PC-9 (cell line): ENCODE results near the gene EIF4E1B. TPM values are rescaled to one million over a fixed set of nuclear protein-coding genes. Genes with fewer than 3 reads are reported as not detected.

Source experiments
- BruUV-seq: library from RNA; stranded (reverse); fragments of 400-500 nt; replicated peaks from 2 replicates; lab custom pipeline; 2021; lab: Mats Ljungman, UMichigan
- CTCF ChIA-PET: fragments of 300-600 bp; sonication (Branson Sonifier 250); formaldehyde crosslinking; loops from one replicate; lab custom pipeline; 2022; ENCODE audit warnings: antibody characterized with exemption; lab: Charles Lee
- POLR2A ChIA-PET: fragments of 300-600 bp; sonication (Branson Sonifier 250); formaldehyde crosslinking; loops from one replicate; lab custom pipeline; 2022; ENCODE audit warnings: antibody characterized with exemption; ENCODE audit not compliant: unreplicated experiment; lab: Charles Lee
- DNase-seq, 2 experiments: peaks; one replicate each; pipeline versions ENCODE4 v3.0.0 to v3.0.0-alpha.2; 2015 to 2022; ENCODE audit warnings: mixed read lengths in 1 of 2
- H2AFZ ChIP-seq: fragments of 200-600 bp; sonication (generic); 2 replicates; pipeline ENCODE4 v1.8.1; 2017; ENCODE audit warnings: antibody characterized with exemption
- H3F3A ChIP-seq: fragments of 200-600 bp; sonication (generic); 2 replicates; pipeline ENCODE4 v1.8.1; 2017; ENCODE audit warnings: antibody characterized with exemption, mild to moderate bottlenecking, low read depth; ENCODE audit not compliant: insufficient read depth
- H3K27ac ChIP-seq: fragments of 200-600 bp; sonication (generic); 2 replicates; pipeline ENCODE4 v1.6.1; 2016; ENCODE audit warnings: mixed run types
- H3K27me3 ChIP-seq: fragments of 200-600 bp; sonication (generic); 2 replicates; pipeline ENCODE4 v1.6.1; 2016; ENCODE audit warnings: low read depth, mixed run types; ENCODE audit not compliant: insufficient read depth
- H3K36me3 ChIP-seq: fragments of 200-600 bp; sonication (generic); 2 replicates; pipeline ENCODE4 v1.6.1; 2016; ENCODE audit warnings: low read depth, mixed run types
- H3K4me1 ChIP-seq: fragments of 200-600 bp; sonication (generic); replicated peaks from 2 replicates; pipeline ENCODE4 v1.6.1; 2016; ENCODE audit warnings: mixed run types; ENCODE audit not compliant: insufficient read depth
- H3K4me2 ChIP-seq: fragments of 200-600 bp; sonication (generic); 2 replicates; pipeline ENCODE4 v1.6.1; 2017; ENCODE audit warnings: mixed run types
- H3K4me3 ChIP-seq: fragments of 200-600 bp; sonication (generic); 2 replicates; pipeline ENCODE4 v1.6.1; 2016; ENCODE audit warnings: mixed run types
- H3K79me2 ChIP-seq: fragments of 200-600 bp; sonication (generic); 2 replicates; pipeline ENCODE4 v1.6.1; 2017; ENCODE audit warnings: low read depth, mixed run types
- H3K9me2 ChIP-seq: fragments of 200-600 bp; sonication (generic); 2 replicates; pipeline ENCODE4 v1.8.1; 2017; ENCODE audit warnings: mild to moderate bottlenecking; ENCODE audit not compliant: insufficient read depth
- H3K9me3 ChIP-seq: fragments of 200-600 bp; sonication (generic); 2 replicates; pipeline ENCODE4 v1.8.1; 2016; ENCODE audit warnings: low read depth; ENCODE audit not compliant: insufficient read depth
- H4K20me1 ChIP-seq: fragments of 200-600 bp; sonication (generic); 2 replicates; pipeline ENCODE4 v1.8.1; 2017; ENCODE audit not compliant: insufficient read depth
- EZH2 ChIP-seq: fragments of 200-600 bp; sonication (generic); IDR thresholded peaks from 2 replicates; pipeline ENCODE4 v1.8.0; 2017; ENCODE audit warnings: antibody characterized with exemption, low read depth
- intact Hi-C: fragments of 100-400 bp; cut with micrococcal nuclease; formaldehyde crosslinking; loops from one replicate; pipeline ENCODE4 v1.10.0; 2022; ENCODE audit not compliant: unreplicated experiment
- total RNA-seq: library from RNA; stranded (reverse); gene quantifications from 2 replicates; pipeline ENCODE4 v1.2.3, GENCODE V29; 2021
- TF ChIP-seq, protein P1 (sequence below): fragments of 200-600 bp; sonication (generic); conservative IDR thresholded peaks from 2 replicates; pipeline ENCODE4 v1.6.1; 2017; ENCODE audit warnings: mixed run types, antibody characterized with exemption, mild to moderate bottlenecking, moderate library complexity

The EIF4E1B gene
- total RNA-seq, 1 experiment from 2014 or later = not detected

DNA sequence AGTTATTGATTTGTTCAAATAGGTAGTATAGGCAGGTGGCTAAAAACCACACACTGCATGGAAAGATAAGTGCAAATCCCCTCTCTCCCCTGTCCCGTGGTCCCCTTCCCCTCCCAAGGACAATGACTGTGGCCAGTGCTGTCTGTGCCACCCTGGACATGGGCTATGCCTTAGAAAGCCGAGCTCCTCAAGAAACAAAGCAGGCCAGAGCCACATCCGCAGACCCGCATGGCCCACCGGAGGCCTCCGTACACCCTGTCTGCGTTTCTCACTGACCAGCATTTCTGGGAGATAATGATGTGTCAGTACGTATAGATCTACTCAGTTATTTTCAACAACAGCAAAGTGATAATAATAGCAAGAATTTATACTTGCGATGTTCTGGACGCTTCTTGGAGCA, 33.1 kb downstream of the EIF4E1B start:
- POLR2A ChIA-PET = no interaction called here
- H3K4me2 ChIP-seq = no peak overlapping the region
- H3K9me2 ChIP-seq = no peaks in the 10 kb centered on the region
- no peak overlapping the region for H2AFZ ChIP-seq
- H3F3A ChIP-seq = no peaks in the 10 kb centered on the region; the same call in 1 of the 2 replicates
- H3K4me3 ChIP-seq = no peak overlapping the region
- BruUV-seq = no TSS peak
- no peaks in the 10 kb centered on the region; the same call in 1 of the 2 replicates for H3K27me3 ChIP-seq
- TF ChIP-seq, protein P1, sequence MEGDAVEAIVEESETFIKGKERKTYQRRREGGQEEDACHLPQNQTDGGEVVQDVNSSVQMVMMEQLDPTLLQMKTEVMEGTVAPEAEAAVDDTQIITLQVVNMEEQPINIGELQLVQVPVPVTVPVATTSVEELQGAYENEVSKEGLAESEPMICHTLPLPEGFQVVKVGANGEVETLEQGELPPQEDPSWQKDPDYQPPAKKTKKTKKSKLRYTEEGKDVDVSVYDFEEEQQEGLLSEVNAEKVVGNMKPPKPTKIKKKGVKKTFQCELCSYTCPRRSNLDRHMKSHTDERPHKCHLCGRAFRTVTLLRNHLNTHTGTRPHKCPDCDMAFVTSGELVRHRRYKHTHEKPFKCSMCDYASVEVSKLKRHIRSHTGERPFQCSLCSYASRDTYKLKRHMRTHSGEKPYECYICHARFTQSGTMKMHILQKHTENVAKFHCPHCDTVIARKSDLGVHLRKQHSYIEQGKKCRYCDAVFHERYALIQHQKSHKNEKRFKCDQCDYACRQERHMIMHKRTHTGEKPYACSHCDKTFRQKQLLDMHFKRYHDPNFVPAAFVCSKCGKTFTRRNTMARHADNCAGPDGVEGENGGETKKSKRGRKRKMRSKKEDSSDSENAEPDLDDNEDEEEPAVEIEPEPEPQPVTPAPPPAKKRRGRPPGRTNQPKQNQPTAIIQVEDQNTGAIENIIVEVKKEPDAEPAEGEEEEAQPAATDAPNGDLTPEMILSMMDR = no peak
- TF ChIP-seq EZH2 = no peak
- no peaks in the 10 kb centered on the region for H4K20me1 ChIP-seq
- H3K4me1 ChIP-seq = no peaks in the 10 kb centered on the region
- H3K27ac ChIP-seq = no peak overlapping the region
- no peak for DNase-seq
- H3K79me2 ChIP-seq = no peaks in the 10 kb centered on the region
- H3K9me3 ChIP-seq = no peaks in the 10 kb centered on the region
- CTCF ChIA-PET = no interaction called here
- no peaks in the 10 kb centered on the region for H3K36me3 ChIP-seq
- intact Hi-C loops = no loop called here

DNA sequence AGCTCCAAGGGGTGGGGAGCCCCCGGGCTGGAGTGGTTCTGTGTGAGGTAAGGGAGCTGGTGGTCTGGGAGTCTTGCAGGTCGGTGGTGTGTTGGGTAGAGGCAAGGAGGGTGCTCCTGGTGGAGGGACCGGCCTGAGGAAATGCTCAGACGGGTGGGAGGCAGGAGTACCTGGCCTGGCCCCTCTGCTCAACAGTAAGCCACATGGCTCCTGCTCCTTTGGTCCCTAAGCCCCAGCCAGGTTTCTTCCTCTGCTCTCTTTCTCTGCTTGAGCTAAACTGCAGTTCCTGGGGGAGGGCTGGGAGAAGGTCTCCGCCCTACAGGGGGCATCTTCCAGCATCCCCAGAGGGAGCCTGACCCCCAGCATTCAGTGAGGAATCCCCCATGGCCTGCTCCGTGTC, 34.0 kb downstream of the EIF4E1B start:
- no peak overlapping the region for H2AFZ ChIP-seq
- H3K27me3 ChIP-seq = no peaks in the 10 kb centered on the region; the same call in 1 of the 2 replicates
- intact Hi-C loops = no loop called here
- no peak for DNase-seq
- H3K4me2 ChIP-seq = no peak overlapping the region
- H3K27ac ChIP-seq = no peak overlapping the region
- no peak overlapping the region for H3K4me3 ChIP-seq
- no peaks in the 10 kb centered on the region for H3K79me2 ChIP-seq
- no peaks in the 10 kb centered on the region for H3K4me1 ChIP-seq
- ChIA-PET CTCF (no interaction called here), POLR2A (no interaction called here)
- H3F3A ChIP-seq = no peaks in the 10 kb centered on the region
- TF ChIP-seq, protein P1 = no peak
- TF ChIP-seq EZH2 = no peak
- no TSS peak for BruUV-seq
- H3K9me2 ChIP-seq = no peaks in the 10 kb centered on the region
- no peaks in the 10 kb centered on the region for H3K36me3 ChIP-seq
- no peaks in the 10 kb centered on the region for H4K20me1 ChIP-seq
- H3K9me3 ChIP-seq = no peaks in the 10 kb centered on the region

DNA sequence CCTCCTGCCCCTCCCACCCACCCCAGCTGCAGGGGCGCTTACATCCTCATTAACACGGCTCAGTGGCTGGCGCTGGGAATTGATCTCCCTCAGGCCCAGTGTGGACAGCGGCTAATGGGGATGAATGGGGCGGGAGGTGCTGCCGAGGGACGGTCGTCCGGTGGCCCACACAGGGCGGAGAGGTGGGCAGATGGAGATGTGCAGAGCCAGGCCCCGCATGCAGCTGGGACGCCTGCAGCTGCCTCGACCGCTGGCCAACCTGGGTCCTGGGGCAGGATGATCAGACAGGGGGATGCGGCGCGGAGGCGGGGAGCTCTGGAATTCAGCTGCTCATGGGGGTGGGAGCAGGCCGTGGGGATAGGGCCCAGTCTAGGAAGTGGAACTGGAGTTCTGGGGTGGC, 34.4 kb downstream of the EIF4E1B start:
- Histone ChIP-seq H3K4me1 (no peaks in the 10 kb centered on the region), H3K79me2 (no peaks in the 10 kb centered on the region), H3K27me3 (no peaks in the 10 kb centered on the region; the same call in 1 of the 2 replicates), H3K4me3 (no peak overlapping the region), H2AFZ (no peak overlapping the region), H4K20me1 (no peaks in the 10 kb centered on the region), H3K9me2 (no peaks in the 10 kb centered on the region), H3F3A (no peaks in the 10 kb centered on the region), H3K27ac (no peak overlapping the region), H3K36me3 (no peaks in the 10 kb centered on the region), H3K9me3 (no peaks in the 10 kb centered on the region), H3K4me2 (no peak overlapping the region)
- intact Hi-C loops = no loop called here
- no TSS peak for BruUV-seq
- TF ChIP-seq EZH2 = no peak
- TF ChIP-seq, protein P1 = no peak
- DNase-seq = no peak
- POLR2A ChIA-PET = no interaction called here
- CTCF ChIA-PET = no interaction called here
